C1 segment of cervical spinal cord (tissue), 14 donors: Measurements from ENCODE around the gene GYPB.
"Not testable (repeated sequence)": the region's sequence is repeated elsewhere in the genome, so short reads cannot be mapped to it uniquely, and the experiment has no call there.

Experiments used
- DNase-seq, 14 donors: peaks; one replicate each; lab custom pipeline; 2025; lab: John Stamatoyannopoulos, UW

Gene GYPB

GRCh38 chr4:144019277-144019676, at the start of gene GYPB:
Gene GYPB (minus strand): TSS chr4:144019380. CDS start chr4:144019287, 93 bp downstream.
- DNase-seq = not testable (repeated sequence)

GRCh38 chr4:144061556-144061955, 42.4 kb upstream of the GYPB start:
- not testable (repeated sequence) for DNase-seq

GRCh38 chr4:144060234-144060859, 41.2 kb upstream of the GYPB start:
- DNase-seq = not testable (repeated sequence)

GRCh38 chr4:144056800-144057199, 37.6 kb upstream of the GYPB start:
- no peak for DNase-seq

GRCh38 chr4:144055336-144055735, 36.2 kb upstream of the GYPB start:
- not testable (repeated sequence) for DNase-seq

GRCh38 chr4:144051494-144051893, 32.3 kb upstream of the GYPB start:
- DNase-seq = not testable (repeated sequence)

GRCh38 chr4:144050631-144051030, 31.5 kb upstream of the GYPB start:
- not testable (repeated sequence) for DNase-seq

- not testable (repeated sequence) for DNase-seq
These were observed 30.6 kb upstream of the GYPB start for GRCh38 chr4:144049495-144050424.

- not testable (repeated sequence) for DNase-seq
These were observed 25.8 kb upstream of the GYPB start for GRCh38 chr4:144044936-144045335.

- DNase-seq = not testable (repeated sequence)
These were observed 13.4 kb upstream of the GYPB start for GRCh38 chr4:144032580-144032979.

- not testable (repeated sequence) for DNase-seq
These were observed 12.7 kb upstream of the GYPB start for GRCh38 chr4:144031875-144032274.

- not testable (repeated sequence) for DNase-seq
These were observed 12.2 kb upstream of the GYPB start for GRCh38 chr4:144031369-144031768.

GRCh38 chr4:144030708-144031107, 11.5 kb upstream of the GYPB start:
- DNase-seq = not testable (repeated sequence)

- not testable (repeated sequence) for DNase-seq
These were observed 7.5 kb upstream of the GYPB start for GRCh38 chr4:144026682-144027081.

GRCh38 chr4:144024399-144025053, 5.3 kb upstream of the GYPB start:
- DNase-seq = not testable (repeated sequence)

GRCh38 chr4:144022772-144023400, 3.7 kb upstream of the GYPB start:
- DNase-seq = not testable (repeated sequence)

- DNase-seq = not testable (repeated sequence)
These were observed 2.3 kb upstream of the GYPB start for GRCh38 chr4:144021336-144021990.

- not testable (repeated sequence) for DNase-seq
These were observed 768 bp downstream of the GYPB start for GRCh38 chr4:144018223-144019000.

- not testable (repeated sequence) for DNase-seq
These were observed 1.9 kb downstream of the GYPB start for GRCh38 chr4:144017271-144017670.

- DNase-seq = not testable (repeated sequence)
These were observed 3.0 kb downstream of the GYPB start for GRCh38 chr4:144016057-144016605.
